GM12878 (cell line): Measurements from ENCODE around the gene CEP126. TPM values are rescaled to one million over a fixed set of nuclear protein-coding genes. Genes with fewer than 3 reads are reported as not detected.

Experiments
- ATAC-seq: fragments of 200-7000 bp; cut with Tn5 transposase; 3 replicates; pipeline ENCODE4 v1.9.1; 2020; ENCODE audit warnings: mild to moderate bottlenecking, moderate library complexity
- BruUV-seq: library from RNA; stranded (reverse); fragments of 400-500 nt; replicated peaks from 2 replicates; lab custom pipeline; 2021; lab: Mats Ljungman, UMichigan
- CTCF ChIA-PET: fragments of 300-600 bp; sonication (Branson Sonifier 250); formaldehyde crosslinking; extraction: SDS; loops from one replicate; lab custom pipeline; 2021; ENCODE audit warnings: inconsistent platforms; lab: Yijun Ruan, JAX
- POLR2A ChIA-PET: fragments of 350-600 bp; formaldehyde crosslinking; extraction: SDS; loops from one replicate; lab custom pipeline; 2021; ENCODE audit warnings: inconsistent platforms; lab: Charles Lee
- RAD21 ChIA-PET: fragments of 300-600 bp; sonication (Branson Sonifier 250); formaldehyde crosslinking; loops from one replicate; lab custom pipeline; 2023; ENCODE audit warnings: antibody characterized with exemption; ENCODE audit not compliant: unreplicated experiment; lab: Charles Lee
- SMC1A ChIA-PET: fragments of 300-600 bp; sonication (Branson Sonifier 250); formaldehyde crosslinking; loops from one replicate; lab custom pipeline; 2023; ENCODE audit not compliant: unreplicated experiment, uncharacterized antibody; lab: Charles Lee
- DNase-seq: peaks from one replicate; pipeline ENCODE4 v3.0.0-alpha.2; 2011; ENCODE audit warnings: low read depth, low spot score
- FAIRE-seq: peaks from 3 replicates; lab custom pipeline; 2011; peaks lifted over from hg19 to GRCh38; lab: Jason Lieb, UNC
- H2AFZ ChIP-seq: 2 replicates; pipeline ENCODE4 v1.6.0; 2011; ENCODE audit warnings: low read depth, low read length, control low read depth; ENCODE audit not compliant: control insufficient read depth
- H3K27ac ChIP-seq: 2 replicates; pipeline ENCODE4 v1.5.1; 2011; ENCODE audit warnings: control low read depth; ENCODE audit not compliant: control insufficient read depth, insufficient read depth
- H3K27me3 ChIP-seq, 2 experiments: replicated peaks in 1 of 2; 2 replicates each; pipeline versions ENCODE4 v1.6.0 to v1.6.1; 2011; ENCODE audit warnings: low read length in 1 of 2; ENCODE audit not compliant: control insufficient read depth in 2 of 2, insufficient read depth in 2 of 2
- H3K36me3 ChIP-seq, 2 experiments: 2 replicates each; pipeline ENCODE4 v1.5.1; 2011; ENCODE audit warnings: low read length in 1 of 2; ENCODE audit not compliant: control insufficient read depth in 2 of 2, insufficient read depth in 2 of 2
- H3K4me1 ChIP-seq: 2 replicates; pipeline ENCODE4 v1.6.1; 2011; ENCODE audit warnings: mild to moderate bottlenecking, low read length, moderate library complexity, mixed read lengths; ENCODE audit not compliant: control insufficient read depth, insufficient read depth
- H3K4me2 ChIP-seq: 2 replicates; pipeline ENCODE4 v1.6.0; 2011; ENCODE audit warnings: control low read depth; ENCODE audit not compliant: control insufficient read depth, insufficient read depth
- H3K4me3 ChIP-seq: fragments of 200-600 bp; sonication (generic); 2 replicates; pipeline ENCODE4 v1.5.1; 2016
- H3K79me2 ChIP-seq: 2 replicates; pipeline ENCODE4 v1.6.0; 2011; ENCODE audit warnings: low read length; ENCODE audit not compliant: control insufficient read depth, insufficient read depth
- H3K9ac ChIP-seq: 2 replicates; pipeline ENCODE4 v1.8.0; 2011; ENCODE audit warnings: low read length, control low read depth, mixed read lengths; ENCODE audit not compliant: control insufficient read depth, insufficient read depth
- H3K9me3 ChIP-seq: replicated peaks from 3 replicates; pipeline ENCODE4 v1.5.1; 2011; ENCODE audit warnings: mild to moderate bottlenecking, low read length; ENCODE audit not compliant: control insufficient read depth, insufficient read depth
- H4K20me1 ChIP-seq: 2 replicates; pipeline ENCODE4 v1.6.0; 2011; ENCODE audit not compliant: control insufficient read depth, insufficient read depth
- CHD4 ChIP-seq: fragments of 200-600 bp; sonication (generic); IDR thresholded peaks from 2 replicates; pipeline ENCODE4 v1.6.1; 2016; ENCODE audit warnings: mild to moderate bottlenecking
- RCOR1 ChIP-seq: conservative IDR thresholded peaks from 2 replicates; pipeline ENCODE4 v1.6.1; 2012; ENCODE audit warnings: low read depth, low read length, improper control_type of control experiment
- SIN3A ChIP-seq: IDR thresholded peaks from 2 replicates; pipeline ENCODE4 v1.6.1; 2012; ENCODE audit warnings: low read depth, low read length, improper control_type of control experiment
- YBX1 ChIP-seq: fragments of 450-650 bp; IDR thresholded peaks from 2 replicates; pipeline ENCODE4 v1.6.1; 2016; ENCODE audit warnings: antibody characterized with exemption
- WGBS: methylation state at CpG from one replicate; pipeline ENCODE4 v1.1.6; 2016; ENCODE audit warnings: low lambda C conversion rate; ENCODE audit not compliant: insufficient replicate concordance, insufficient coverage; ENCODE audit errors: missing lambda C conversion rate; 5-methylcytosine and 5-hydroxymethylcytosine counted together
- in situ Hi-C: fragments of 300-500 bp; cut with MboI; formaldehyde crosslinking; loops from 9 replicates; pipeline ENCODE4 v1.14.3; 2018; ENCODE audit warnings: mixed read lengths
- intact Hi-C: fragments of 100-400 bp; cut with micrococcal nuclease; formaldehyde crosslinking; loops from one replicate; pipeline ENCODE4 v1.14.2; 2022; ENCODE audit not compliant: unreplicated experiment
- polyA plus RNA-seq, 11 experiments: library from polyadenylated mRNA; depleted of rRNA in 4 of 11; unstranded in 6 of 11; stranded (reverse) in 5 of 11; fragments of >200 nt; fragmentation: Nextera tagmentation in 4 of 11; fragmentation: Illumina TruSeq in 1 of 11; extraction: Ambion mirVana in 4 of 11; extraction: Trizol in 1 of 11; gene quantifications; 1 replicate in 1 of 11; 2 replicates in 10 of 11; pipeline versions ENCODE4 v1.2.1 to v1.2.3, GENCODE V29; 2011 to 2016; ENCODE audit warnings: inconsistent platforms in 2 of 11, missing spikeins in 2 of 11, low read depth in 1 of 11
- total RNA-seq, 4 experiments: library from RNA; depleted of rRNA in 3 of 4; stranded (reverse); fragments of >200 nt in 3 of 4; fragmentation: Illumina TruSeq in 1 of 4; extraction: Trizol in 1 of 4; gene quantifications; 2 replicates each; pipeline versions ENCODE4 v1.2.1 to v1.2.3, GENCODE V29; 2013 to 2021
- TF ChIP-seq, protein P1 (sequence below): IDR thresholded peaks from 2 replicates; pipeline ENCODE4 v1.6.1; 2011; ENCODE audit warnings: borderline replicate concordance, low read depth, mild to moderate bottlenecking, moderate library complexity, low read length; ENCODE audit not compliant: insufficient read depth, poor library complexity, severe bottlenecking

Gene CEP126
- total and polyA plus RNA-seq, 10 of the 15 experiments (the other 5 are each of a cell fraction or from before 2014, with no cell fraction given): 0.01 TPM; not detected in 8

GRCh38 chr11:102014756-102015155 lies 99.9 kb downstream of the CEP126 start:
- CTCF ChIA-PET: no interaction called here
- in situ Hi-C loops (loop anchor here (10.0 kb wide), 1 partner anchor 60 kb away; no protein-coding TSS in a partner anchor), intact Hi-C loops (no loop called here)

DNA sequence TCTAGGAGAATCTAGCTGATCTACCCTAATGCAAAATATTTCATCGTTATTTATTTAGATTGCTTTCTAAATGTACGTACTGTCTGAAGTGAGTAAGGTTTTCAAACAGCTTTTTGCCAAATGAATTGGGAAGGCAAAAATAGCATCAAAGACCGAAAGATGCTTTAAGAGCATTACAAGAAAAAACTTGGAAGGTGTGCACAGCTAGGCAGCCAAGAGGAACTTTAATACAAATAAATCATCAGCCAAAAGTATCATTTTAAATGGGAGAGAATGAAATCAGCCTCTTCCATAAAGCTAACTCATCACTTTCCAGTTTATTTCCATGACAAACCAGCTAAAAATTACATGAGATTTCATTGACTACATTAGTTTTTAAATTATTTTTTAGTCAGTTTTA lies 102.2 kb downstream of the CEP126 start:
- DNase-seq (no peak), ATAC-seq (no peak), FAIRE-seq (no peak)
- intact Hi-C loops (no loop called here), in situ Hi-C loops (loop anchor here (10.0 kb wide), 1 partner anchor 62 kb away; no protein-coding TSS in a partner anchor)
- POLR2A ChIA-PET: no interaction called here
- no TSS peak for BruUV-seq
- RAD21 ChIA-PET: interaction anchor here (1.2 kb wide), 1 partner anchor 156 kb away, joined by 3 read pairs; no protein-coding TSS in a partner anchor
- H3K79me2 ChIP-seq: no peaks in the 10 kb centered on the region
- H4K20me1 ChIP-seq: no peaks in the 10 kb centered on the region
- no peak overlapping the region for H3K27ac ChIP-seq
- H3K4me1 ChIP-seq: no peaks in the 10 kb centered on the region
- H3K27me3 ChIP-seq: no peaks in the 10 kb centered on the region; a peak in 2 of 4 replicates
- no peak for TF ChIP-seq SIN3A
- H3K9ac ChIP-seq: no peak overlapping the region
- 16% methylated on average over 3 of the region's 3 CpGs for WGBS
- no peak overlapping the region for H3K4me3 ChIP-seq
- no peak overlapping the region for H2AFZ ChIP-seq
- no peaks in the 10 kb centered on the region for H3K36me3 ChIP-seq
- no peak overlapping the region for H3K4me2 ChIP-seq
- CTCF ChIA-PET: interaction anchor here (2.1 kb wide), 1 partner anchor 9 kb away, joined by 10 read pairs; no protein-coding TSS in a partner anchor
- SMC1A ChIA-PET: interaction anchor here (1.2 to 2.6 kb wide), 3 partner anchors 9 to 154 kb away, joined by 3 to 10 read pairs (median 4); no protein-coding TSS in a partner anchor
- H3K9me3 ChIP-seq: no peaks in the 10 kb centered on the region

More at GRCh38 chr11:102014756-102015155, 99.9 kb downstream of the CEP126 start:
- Histone ChIP-seq H3K9me3 (no peaks in the 10 kb centered on the region), H3K4me1 (no peaks in the 10 kb centered on the region), H3K27me3 (peaks cover 0 to 4% of the 10 kb centered on the region in 2 experiments; a peak in 2 of 4 replicates), H3K79me2 (no peaks in the 10 kb centered on the region), H2AFZ (no peak overlapping the region), H3K36me3 (no peaks in the 10 kb centered on the region), H3K27ac (no peak overlapping the region), H3K4me2 (no peak overlapping the region), H3K4me3 (no peak overlapping the region), H3K9ac (no peak overlapping the region), H4K20me1 (no peaks in the 10 kb centered on the region)
- SMC1A ChIA-PET: interaction anchor here (1.1 kb wide), 1 partner anchor 8 kb away, joined by 3 read pairs; no protein-coding TSS in a partner anchor
- RAD21 ChIA-PET: no interaction called here
- POLR2A ChIA-PET: no interaction called here
- no peak for TF ChIP-seq YBX1
- no peak for TF ChIP-seq CHD4
- no peak for TF ChIP-seq RCOR1
- TF ChIP-seq, protein P1, sequence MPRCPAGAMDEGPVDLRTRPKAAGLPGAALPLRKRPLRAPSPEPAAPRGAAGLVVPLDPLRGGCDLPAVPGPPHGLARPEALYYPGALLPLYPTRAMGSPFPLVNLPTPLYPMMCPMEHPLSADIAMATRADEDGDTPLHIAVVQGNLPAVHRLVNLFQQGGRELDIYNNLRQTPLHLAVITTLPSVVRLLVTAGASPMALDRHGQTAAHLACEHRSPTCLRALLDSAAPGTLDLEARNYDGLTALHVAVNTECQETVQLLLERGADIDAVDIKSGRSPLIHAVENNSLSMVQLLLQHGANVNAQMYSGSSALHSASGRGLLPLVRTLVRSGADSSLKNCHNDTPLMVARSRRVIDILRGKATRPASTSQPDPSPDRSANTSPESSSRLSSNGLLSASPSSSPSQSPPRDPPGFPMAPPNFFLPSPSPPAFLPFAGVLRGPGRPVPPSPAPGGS: no peak
- no peak for TF ChIP-seq SIN3A
- no peak for ATAC-seq
- 43% methylated on average over 5 of the region's 5 CpGs for whole genome bisulfite sequencing
- no peak for FAIRE-seq
- no peak for DNase-seq
- BruUV-seq: no TSS peak
